HepG2 (cell line): ENCODE data around the gene SEC14L1. TPM values are rescaled to one million over a fixed set of nuclear protein-coding genes. Genes with fewer than 3 reads are reported as not detected.

ENCODE experiments used
- ATAC-seq: fragments of 200-7000 bp; cut with Tn5 transposase; 3 replicates; pipeline ENCODE4 v1.9.1; 2020; ENCODE audit warnings: mild to moderate bottlenecking, moderate library complexity
- BruUV-seq: library from RNA; stranded (reverse); fragments of 400-500 nt; replicated peaks from 2 replicates; lab custom pipeline; 2021; lab: Mats Ljungman, UMichigan
- CTCF ChIA-PET: fragments of 300-600 bp; formaldehyde crosslinking; extraction: SDS; loops from one replicate; lab custom pipeline; 2021; ENCODE audit warnings: low total read pairs, inconsistent platforms, low intra/inter-chr PET ratio; lab: Yijun Ruan, JAX
- POLR2A ChIA-PET: fragments of 350-600 bp; sonication (Branson Sonifier 250); formaldehyde crosslinking; loops from one replicate; lab custom pipeline; 2020; ENCODE audit warnings: antibody characterized with exemption, inconsistent platforms; lab: Yijun Ruan, JAX
- DNase-seq: peaks from one replicate; pipeline ENCODE4 v3.0.0-alpha.2; 2015; ENCODE audit warnings: low spot score
- FAIRE-seq: peaks from 3 replicates; lab custom pipeline; 2011; peaks lifted over from hg19 to GRCh38; lab: Jason Lieb, UNC
- H2AFZ ChIP-seq: one replicate; pipeline ENCODE4 v1.6.1; 2011; ENCODE audit warnings: low read length, inconsistent platforms
- H3K27ac ChIP-seq: fragments of 300-600 bp; 3 replicates; pipeline ENCODE4 v1.8.0; 2011; ENCODE audit warnings: mixed run types, mild to moderate bottlenecking, mixed read lengths, low read length, inconsistent platforms; ENCODE audit not compliant: insufficient read depth; ENCODE audit errors: extremely low read length
- H3K27me3 ChIP-seq, 2 experiments: fragments of 200-600 bp in 1 of 2; 2 replicates in 1 of 2; 3 replicates in 1 of 2; pipeline versions ENCODE4 v1.6.0 to v1.8.0; 2011; ENCODE audit warnings: low read length in 2 of 2, mild to moderate bottlenecking in 2 of 2, moderate library complexity in 2 of 2, inconsistent platforms in 1 of 2; ENCODE audit not compliant: insufficient read depth in 2 of 2, control insufficient read depth in 1 of 2
- H3K36me3 ChIP-seq, 2 experiments: fragments of 200-600 bp in 1 of 2; replicated peaks in 1 of 2; 2 replicates in 1 of 2; 3 replicates in 1 of 2; pipeline versions ENCODE4 v1.5.1 to v1.8.0; 2011; ENCODE audit warnings: low read length in 2 of 2, inconsistent platforms in 1 of 2; ENCODE audit not compliant: insufficient read depth in 2 of 2, control insufficient read depth in 1 of 2
- H3K4me1 ChIP-seq: 2 replicates; pipeline ENCODE4 v1.5.1; 2012; ENCODE audit warnings: low read length, inconsistent platforms; ENCODE audit not compliant: insufficient read depth
- H3K4me2 ChIP-seq: 2 replicates; pipeline ENCODE4 v1.6.0; 2011; ENCODE audit warnings: low read depth, low read length, inconsistent platforms
- H3K4me3 ChIP-seq, 3 experiments: fragments of 200-600 bp in 1 of 3; sonication (generic), shearing (Covaris generic) in 1 of 3; replicated peaks in 1 of 3; 2 replicates each; pipeline ENCODE4 v1.5.1; 2011 to 2016; ENCODE audit warnings: low read length in 3 of 3, inconsistent platforms in 2 of 3, low read depth in 2 of 3, mild to moderate bottlenecking in 2 of 3, control low read depth in 1 of 3, mixed read lengths in 1 of 3; ENCODE audit not compliant: insufficient read depth in 1 of 3
- H3K79me2 ChIP-seq: one replicate; pipeline ENCODE4 v1.6.1; 2011; ENCODE audit warnings: low read length, inconsistent platforms; ENCODE audit not compliant: insufficient read depth
- H3K9ac ChIP-seq: 2 replicates; pipeline ENCODE4 v1.6.0; 2011; ENCODE audit warnings: mild to moderate bottlenecking, low read depth, low read length, inconsistent platforms; ENCODE audit not compliant: insufficient read depth
- H3K9me3 ChIP-seq: 2 replicates; pipeline ENCODE4 v1.5.1; 2012; ENCODE audit warnings: mild to moderate bottlenecking, low read length
- H4K20me1 ChIP-seq: 2 replicates; pipeline ENCODE4 v1.6.0; 2011; ENCODE audit warnings: inconsistent platforms, mild to moderate bottlenecking, low read length, moderate library complexity; ENCODE audit not compliant: insufficient read depth
- AGO2 ChIP-seq: fragments of 200-400 bp; formaldehyde crosslinking; optimal IDR thresholded peaks from 2 replicates; pipeline ENCODE3; 2017; ENCODE audit warnings: mild to moderate bottlenecking, low read depth, low read length, moderate library complexity
- CREBL2 ChIP-seq: sonication (generic); formaldehyde crosslinking; IDR thresholded peaks from 2 replicates; pipeline ENCODE4 v1.8.1; 2023; ENCODE audit warnings: missing genetic modification reagents, mild to moderate bottlenecking, borderline replicate concordance
- CSRNP2 ChIP-seq: sonication (generic); formaldehyde crosslinking; conservative IDR thresholded peaks from 2 replicates; pipeline ENCODE4 v1.8.0; 2022; ENCODE audit warnings: low read depth, missing genetic modification reagents
- RBM22 ChIP-seq: fragments of 200-400 bp; formaldehyde crosslinking; optimal IDR thresholded peaks from 2 replicates; pipeline ENCODE3; 2017; ENCODE audit warnings: mild to moderate bottlenecking, low read length, moderate library complexity
- TGIF2 ChIP-seq: IDR thresholded peaks from 2 replicates; pipeline ENCODE4 v1.6.1; 2016; ENCODE audit warnings: control low read depth, missing compliant biosample characterization
- TIGD3 ChIP-seq: sonication (generic); formaldehyde crosslinking; IDR thresholded peaks from 2 replicates; pipeline ENCODE4 v1.5.1; 2020; ENCODE audit warnings: mild to moderate bottlenecking, missing genetic modification reagents, borderline replicate concordance
- ZFYVE20 ChIP-seq: sonication (generic); formaldehyde crosslinking; IDR thresholded peaks from 2 replicates; pipeline ENCODE4 v1.8.0; 2023; ENCODE audit warnings: low read depth, mild to moderate bottlenecking, moderate library complexity, missing genetic modification reagents, borderline replicate concordance
- ZNF276 ChIP-seq: sonication (generic); formaldehyde crosslinking; IDR thresholded peaks from 2 replicates; pipeline ENCODE4 v1.4.0; 2020; ENCODE audit warnings: mild to moderate bottlenecking, low read depth, missing genetic modification reagents
- WGBS: methylation state at CpG from one replicate; pipeline ENCODE4 v1.1.6; 2017; ENCODE audit warnings: low lambda C conversion rate; 5-methylcytosine and 5-hydroxymethylcytosine counted together
- in situ Hi-C: cut with HindIII; loops from 2 replicates; pipeline ENCODE4 v1.10.0; 2017; ENCODE audit warnings: low pct_unique_long_range_greater_than_20kb; ENCODE audit not compliant: extremely low pct_ligation_motif_present
- intact Hi-C: fragments of 100-400 bp; cut with micrococcal nuclease; formaldehyde crosslinking; loops from one replicate; pipeline ENCODE4 v1.10.0; 2022; ENCODE audit not compliant: unreplicated experiment
- polyA plus RNA-seq, 8 experiments: library from polyadenylated mRNA; depleted of rRNA in 3 of 8; stranded (reverse) in 7 of 8; unstranded in 1 of 8; fragments of >200 nt; fragmentation: Illumina TruSeq in 4 of 8; extraction: Trizol in 4 of 8; gene quantifications; 2 replicates each; pipeline versions ENCODE4 v1.2.1 to v1.2.3, GENCODE V29; 2011 to 2016; ENCODE audit warnings: low read depth in 4 of 8, missing spikeins in 1 of 8, mixed read lengths in 1 of 8; ENCODE audit not compliant: insufficient read depth in 1 of 8
- total RNA-seq, 5 experiments: library from RNA; depleted of rRNA; stranded (reverse); fragments of >200 nt; fragmentation: Illumina TruSeq; extraction: Trizol; gene quantifications; 2 replicates each; pipeline ENCODE4 v1.2.3, GENCODE V29; 2016; ENCODE audit warnings: low read depth in 1 of 5

The SEC14L1 gene
- total and polyA plus RNA-seq, 2 of the 13 experiments (the other 11 are each of a cell fraction or from before 2014, with no cell fraction given) = 26.3 to 43.9 TPM

- no peak for TF ChIP-seq TIGD3
- TF ChIP-seq, all 625 proteins: peak for 0
Observed at GRCh38 chr17:77217123-77217522, 76.4 kb downstream of the SEC14L1 start (continued).

- no peak overlapping the region for H3K4me3 ChIP-seq
- no peak overlapping the region for H3K27ac ChIP-seq
- no TSS peak for BruUV-seq
Observed at GRCh38 chr17:77217566-77217965, 76.8 kb downstream of the SEC14L1 start.

More at GRCh38 chr17:77217566-77217965, 76.8 kb downstream of the SEC14L1 start:
- H3K36me3 ChIP-seq = peaks cover 34 to 46% of the 10 kb centered on the region in 2 experiments
- H3K9ac ChIP-seq = no peak overlapping the region
- POLR2A ChIA-PET = no interaction called here
- no peak overlapping the region for H2AFZ ChIP-seq
- FAIRE-seq (no peak), ATAC-seq (no peak), DNase-seq (no peak)
- no peak overlapping the region for H3K4me2 ChIP-seq
- H3K79me2 ChIP-seq = no peaks in the 10 kb centered on the region
- no peaks in the 10 kb centered on the region for H3K9me3 ChIP-seq
- in situ Hi-C loops (no loop called here), intact Hi-C loops (no loop called here)
- 0 out of 2 replicates have a peak, but pooled peaks have one; percentile 52 for TF ChIP-seq ZFYVE20 (CRISPR knock-in tag)
- TF ChIP-seq TGIF2 (CRISPR knock-in tag) = no peak
- TF ChIP-seq ZNF276 (CRISPR knock-in tag) = no peak
- peak; percentile 60 for TF ChIP-seq AGO2
- peak; percentile 91 for TF ChIP-seq RBM22
- no peak for TF ChIP-seq CREBL2 (CRISPR knock-in tag)
- TF ChIP-seq CSRNP2 = no peak
- H3K27me3 ChIP-seq = no peaks in the 10 kb centered on the region
- CTCF ChIA-PET = no interaction called here
- 98% methylated on average over 7 of the region's 11 CpGs for WGBS
- H3K4me1 ChIP-seq = peaks cover 7% of the 10 kb centered on the region; the same call in 1 of the 2 replicates
- H4K20me1 ChIP-seq = no peaks in the 10 kb centered on the region
